ENCODE measurements around the gene LHPP.

Gene LHPP

GRCh38 chr10:124612611-124613498 is 151.2 kb downstream of the LHPP start:
- no peak for DNase-seq

- no peak for DNase-seq
These were observed 152.5 kb downstream of the LHPP start for GRCh38 chr10:124614003-124614659.

GRCh38 chr10:124615259-124615658 is 153.6 kb downstream of the LHPP start:
- no peak for DNase-seq

- no peak for DNase-seq
These were observed 154.6 kb downstream of the LHPP start for GRCh38 chr10:124616040-124616835.

GRCh38 chr10:124616836-124617130 is 155.2 kb downstream of the LHPP start:
- DNase-seq = no peak

- no peak for DNase-seq
These were observed 156.9 kb downstream of the LHPP start for GRCh38 chr10:124618470-124619073.

- no peak for DNase-seq
These were observed 157.6 kb downstream of the LHPP start for GRCh38 chr10:124619195-124619594.

GRCh38 chr10:124619802-124620490 is 158.3 kb downstream of the LHPP start:
- no peak for DNase-seq

GRCh38 chr10:124621637-124622036 is 160.0 kb downstream of the LHPP start:
- no peak for DNase-seq

GRCh38 chr10:124622158-124622557 is 160.5 kb downstream of the LHPP start:
- DNase-seq = no peak

- no peak for DNase-seq
These were observed 161.4 kb downstream of the LHPP start for GRCh38 chr10:124622866-124623536.

- no peak for DNase-seq
These were observed 162.4 kb downstream of the LHPP start for GRCh38 chr10:124624006-124624405.

GRCh38 chr10:124624466-124624865 is 162.8 kb downstream of the LHPP start:
- DNase-seq = no peak

- DNase-seq = no peak
These were observed 163.3 kb downstream of the LHPP start for GRCh38 chr10:124624895-124625294.

- no peak for DNase-seq
These were observed 164.2 kb downstream of the LHPP start for GRCh38 chr10:124625831-124626238.

GRCh38 chr10:124626759-124627380 is 165.2 kb downstream of the LHPP start:
- DNase-seq = no peak

- no peak for DNase-seq
These were observed 166.4 kb downstream of the LHPP start for GRCh38 chr10:124627866-124628675.

- DNase-seq = no peak
These were observed 167.0 kb downstream of the LHPP start for GRCh38 chr10:124628676-124629021.

GRCh38 chr10:124629415-124629814 is 167.8 kb downstream of the LHPP start:
- no peak for DNase-seq

GRCh38 chr10:124629842-124630241 is 168.2 kb downstream of the LHPP start:
- DNase-seq = no peak

- no peak for DNase-seq
These were observed 168.9 kb downstream of the LHPP start for GRCh38 chr10:124630551-124630950.
